T-helper 2 cell (primary cell): ENCODE measurements around the gene ISG20L2.

Experiments used
- DNase-seq, 5 experiments: peaks; one replicate each; pipeline versions ENCODE4 v3.0.0 to v3.0.0-alpha.2; 2012 to 2022

ISG20L2 gene

DNA sequence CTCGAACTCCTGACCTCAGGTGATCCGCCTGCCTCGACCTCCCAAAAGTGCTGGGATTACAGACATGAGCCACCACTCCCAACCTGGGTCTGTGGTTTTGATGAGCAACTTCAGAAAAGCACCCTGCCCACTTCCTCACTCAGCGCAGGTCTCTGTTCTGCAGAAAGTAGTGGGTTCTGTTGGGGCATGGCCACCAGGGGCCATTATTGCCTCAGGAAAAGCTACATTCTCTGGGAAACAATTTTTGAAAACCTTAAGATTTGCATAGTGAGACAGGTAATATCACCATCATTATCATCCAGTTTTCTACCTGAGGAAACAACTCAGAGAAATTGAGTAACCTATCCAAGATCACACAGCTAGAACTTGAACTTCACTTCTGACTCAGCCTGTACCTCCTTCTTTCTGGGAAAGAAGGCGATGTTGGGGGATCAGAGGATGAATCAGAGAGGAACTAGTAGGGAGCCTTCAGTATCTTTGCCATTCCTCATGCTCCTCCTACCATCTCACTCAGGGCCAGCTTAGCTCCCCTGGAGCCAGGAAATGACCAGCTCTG is 44.3 kb downstream of the ISG20L2 start:
- DNase-seq: peak in 1 of 5 experiments; percentile 86

DNA sequence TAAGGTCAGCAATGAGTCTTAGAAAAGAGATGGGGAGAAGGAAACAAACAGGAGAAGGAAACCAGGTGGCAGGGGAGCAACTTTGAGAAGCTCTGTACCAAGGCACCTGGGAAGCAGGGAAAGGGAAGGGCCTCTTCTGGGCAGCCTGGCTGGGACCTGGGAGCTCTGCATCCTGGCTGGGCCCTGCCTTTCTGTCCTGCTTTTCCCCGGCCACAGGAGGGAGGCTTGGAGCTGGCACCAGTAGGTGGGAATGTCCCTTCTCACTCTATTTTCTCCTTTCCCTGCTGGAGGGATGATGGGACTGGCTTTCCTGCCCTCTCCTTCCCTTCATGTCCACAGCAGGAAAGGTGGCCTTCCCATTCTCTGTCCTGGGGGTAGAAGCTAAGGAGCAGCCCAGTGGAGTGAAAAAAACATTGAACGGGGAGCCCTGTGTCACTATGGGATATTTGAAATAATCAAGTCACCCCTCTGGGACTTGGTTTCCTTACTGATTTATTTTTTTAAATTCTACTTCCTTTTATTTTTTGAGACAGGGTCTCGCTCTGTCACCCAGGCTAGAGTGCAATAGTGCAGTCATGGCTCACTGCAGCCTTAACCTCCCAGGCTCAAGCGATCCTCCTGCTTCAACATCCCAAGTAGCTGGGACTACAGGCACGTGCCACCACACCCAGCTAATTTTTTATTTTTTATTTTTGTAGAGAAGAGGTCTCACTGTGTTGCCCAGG is 46.2 kb downstream of the ISG20L2 start:
- no peak for DNase-seq

DNA sequence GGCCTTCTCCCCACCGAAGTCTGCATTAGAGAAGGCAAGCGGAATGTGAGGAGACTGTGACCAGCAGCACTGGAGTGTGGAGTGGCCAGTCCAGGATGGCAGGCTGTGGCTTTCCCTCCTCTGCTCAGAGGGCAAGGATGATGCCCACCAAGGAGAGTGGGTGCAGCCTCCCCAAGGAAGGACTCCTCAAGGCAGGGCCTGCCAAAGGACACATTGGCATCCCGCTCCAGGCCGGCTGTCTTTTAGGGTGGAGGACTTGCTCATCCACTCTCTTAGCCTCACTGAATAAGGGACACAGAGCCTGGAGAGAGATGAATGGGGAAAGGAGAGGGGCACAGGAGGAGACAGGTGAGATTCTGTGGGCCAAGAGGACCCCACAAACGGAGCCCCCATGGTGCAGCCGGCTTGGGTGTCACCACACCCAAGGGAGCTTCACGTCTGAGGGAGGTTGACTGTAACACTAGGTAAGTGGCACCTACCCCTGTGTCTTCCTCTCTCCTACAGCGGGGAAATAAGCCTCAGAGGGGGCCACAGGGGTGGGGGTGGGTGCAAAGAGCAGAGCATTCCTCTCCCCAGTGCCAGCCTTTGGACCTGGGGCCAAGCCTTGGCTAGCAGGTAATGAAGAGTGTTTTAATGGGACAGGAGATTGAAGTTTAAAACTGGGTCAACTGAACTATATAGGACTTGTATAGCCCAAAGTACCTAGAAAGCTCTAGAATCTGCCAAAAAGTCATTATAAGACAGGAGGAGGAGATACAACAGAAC is 47.2 kb downstream of the ISG20L2 start:
- no peak for DNase-seq

DNA sequence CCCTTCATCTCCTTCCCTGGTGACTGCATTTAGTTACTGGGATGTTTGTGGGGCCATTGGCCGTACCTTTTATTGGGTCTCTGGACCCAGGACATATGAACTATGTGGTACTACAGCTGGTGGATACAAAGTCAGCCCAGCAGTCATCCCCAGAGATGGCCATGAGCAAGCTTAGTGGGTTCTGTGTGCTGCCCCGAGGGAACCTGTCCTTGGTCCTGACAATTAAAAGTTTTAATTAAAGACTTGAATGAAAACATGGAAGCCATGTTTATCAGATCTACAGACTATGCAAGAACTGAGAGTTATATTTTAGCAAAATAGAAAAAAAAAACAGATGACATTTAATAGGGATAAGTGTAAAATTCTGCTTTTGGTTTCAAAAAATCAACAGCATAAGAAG is 48.5 kb downstream of the ISG20L2 start:
- no peak for DNase-seq

DNA sequence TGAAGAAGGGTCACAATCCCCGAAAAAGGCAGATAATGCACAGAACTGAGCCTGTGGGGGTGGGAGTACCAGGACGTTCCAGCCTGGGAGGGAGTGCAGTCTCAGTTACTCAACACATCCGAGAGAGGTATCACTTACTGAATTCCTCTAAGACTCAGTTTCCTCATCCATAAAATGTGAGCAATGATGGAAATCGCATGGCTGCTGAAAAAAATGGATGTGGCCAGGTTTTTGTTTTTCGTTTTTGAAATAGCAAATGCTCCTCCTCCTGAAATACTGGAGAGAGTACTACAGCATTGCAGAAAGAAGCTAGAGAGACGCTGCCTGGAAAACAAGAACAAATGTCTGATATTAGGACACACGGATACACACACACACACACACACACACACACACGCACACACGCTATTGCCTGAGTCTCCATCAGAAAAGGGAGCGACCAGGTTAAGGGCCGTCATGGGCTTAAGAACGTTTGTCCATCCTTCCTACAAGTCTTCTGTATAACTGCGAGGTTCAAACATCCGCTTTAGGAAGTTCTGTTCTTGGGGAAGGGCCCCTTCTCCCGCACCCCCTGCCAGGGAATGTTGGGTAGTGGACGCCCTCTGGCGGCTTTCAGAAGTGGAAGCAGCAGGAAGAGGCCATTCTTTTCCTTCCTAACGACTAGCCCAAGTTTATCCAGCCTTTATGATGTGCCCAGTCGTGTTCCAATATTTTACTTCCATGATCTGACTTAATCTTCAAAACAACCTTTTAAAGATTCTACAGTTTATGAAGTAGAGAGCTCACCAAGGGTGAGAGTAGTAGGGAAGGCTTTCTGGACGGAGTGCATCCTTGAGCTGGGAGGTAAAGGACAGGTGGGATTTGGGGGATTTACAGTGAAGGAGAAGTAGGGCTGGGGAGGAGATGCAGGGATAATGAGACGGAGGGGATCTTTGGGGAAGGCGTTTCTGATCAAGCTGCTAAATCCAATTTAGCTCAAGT is 50.7 kb downstream of the ISG20L2 start:
- peak in 1 of 5 experiments; percentile 51 for DNase-seq

DNA sequence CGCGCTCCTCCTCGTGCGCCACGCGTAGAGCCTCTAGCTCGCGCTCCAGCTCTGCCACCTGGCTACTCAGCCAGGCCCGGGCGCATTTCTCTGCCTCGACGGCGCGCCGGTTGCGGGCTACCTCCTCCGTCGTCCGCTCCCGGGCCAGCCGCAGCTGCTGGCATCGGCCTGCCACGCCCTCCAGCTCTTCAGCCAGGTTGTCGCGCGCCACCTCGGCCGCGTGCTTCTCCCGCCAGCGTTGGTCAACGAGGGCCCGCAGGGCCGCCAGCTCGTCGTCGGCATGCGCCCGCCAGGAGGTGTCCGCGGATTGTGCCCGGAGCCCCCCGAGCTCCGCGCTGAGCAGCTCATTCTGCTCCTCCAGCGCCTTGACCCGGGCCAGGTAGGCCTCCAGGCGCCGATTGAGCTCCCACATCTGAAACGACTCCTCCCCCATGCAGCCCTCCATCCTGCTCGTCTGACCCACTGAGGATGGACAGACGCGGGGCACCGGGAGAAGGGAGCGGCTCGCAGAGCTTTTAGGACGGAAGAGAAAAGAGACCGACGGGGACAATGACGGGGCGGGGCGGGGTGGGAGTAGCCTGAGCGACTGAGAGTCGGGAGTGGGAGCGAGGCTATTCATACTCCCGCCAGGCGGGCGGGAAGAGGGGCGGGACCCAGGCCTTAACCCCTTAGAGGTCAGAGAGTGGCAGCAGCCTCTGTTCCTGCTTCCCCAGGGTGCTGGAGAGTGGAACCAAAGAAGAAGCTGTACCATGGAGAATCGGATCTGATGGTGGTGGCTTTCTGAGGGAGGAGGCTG is 51.5 kb downstream of the ISG20L2 start, which contains the start of gene NES:
Gene NES, minus strand, starts transcription at position 588 of the 796 bp plus-strand sequence. Its CDS starts 143 bp downstream, at position 445.
- DNase-seq: no peak

DNA sequence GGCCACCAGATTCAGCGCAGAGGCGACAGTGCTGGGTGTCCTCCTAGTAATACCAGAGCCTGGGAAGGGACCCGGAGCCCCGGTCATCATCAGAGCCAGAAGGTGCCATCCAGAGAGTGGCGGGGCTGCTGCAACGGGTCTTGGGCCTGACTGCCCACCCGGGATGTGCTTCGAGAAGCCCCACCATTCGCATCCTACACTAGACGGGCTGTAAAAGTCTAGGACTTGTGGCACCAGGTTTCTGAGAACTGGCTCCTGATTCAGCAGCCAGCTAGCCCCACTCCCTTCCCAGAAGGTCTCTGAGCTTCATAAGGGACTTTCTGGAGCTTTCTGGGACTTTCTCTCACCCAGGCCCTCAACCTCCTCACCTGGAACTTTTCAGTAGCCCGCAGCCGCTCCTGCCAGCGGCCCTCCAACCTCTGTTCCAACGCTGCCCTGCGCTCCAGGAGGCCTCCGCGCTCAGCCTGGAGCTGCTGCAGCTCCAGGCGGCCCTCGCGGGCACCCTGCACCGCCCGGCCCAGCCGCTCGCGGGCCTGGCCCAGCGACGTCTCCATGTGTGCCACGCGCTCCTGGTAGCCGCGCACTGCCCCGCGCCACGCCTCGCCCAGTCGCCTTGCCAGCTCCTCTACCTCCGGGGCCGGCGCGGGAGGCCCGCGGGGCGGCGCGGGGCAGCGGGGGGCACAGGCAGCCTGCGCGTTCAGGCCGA is 52.3 kb downstream of the ISG20L2 start:
- no peak for DNase-seq

DNA sequence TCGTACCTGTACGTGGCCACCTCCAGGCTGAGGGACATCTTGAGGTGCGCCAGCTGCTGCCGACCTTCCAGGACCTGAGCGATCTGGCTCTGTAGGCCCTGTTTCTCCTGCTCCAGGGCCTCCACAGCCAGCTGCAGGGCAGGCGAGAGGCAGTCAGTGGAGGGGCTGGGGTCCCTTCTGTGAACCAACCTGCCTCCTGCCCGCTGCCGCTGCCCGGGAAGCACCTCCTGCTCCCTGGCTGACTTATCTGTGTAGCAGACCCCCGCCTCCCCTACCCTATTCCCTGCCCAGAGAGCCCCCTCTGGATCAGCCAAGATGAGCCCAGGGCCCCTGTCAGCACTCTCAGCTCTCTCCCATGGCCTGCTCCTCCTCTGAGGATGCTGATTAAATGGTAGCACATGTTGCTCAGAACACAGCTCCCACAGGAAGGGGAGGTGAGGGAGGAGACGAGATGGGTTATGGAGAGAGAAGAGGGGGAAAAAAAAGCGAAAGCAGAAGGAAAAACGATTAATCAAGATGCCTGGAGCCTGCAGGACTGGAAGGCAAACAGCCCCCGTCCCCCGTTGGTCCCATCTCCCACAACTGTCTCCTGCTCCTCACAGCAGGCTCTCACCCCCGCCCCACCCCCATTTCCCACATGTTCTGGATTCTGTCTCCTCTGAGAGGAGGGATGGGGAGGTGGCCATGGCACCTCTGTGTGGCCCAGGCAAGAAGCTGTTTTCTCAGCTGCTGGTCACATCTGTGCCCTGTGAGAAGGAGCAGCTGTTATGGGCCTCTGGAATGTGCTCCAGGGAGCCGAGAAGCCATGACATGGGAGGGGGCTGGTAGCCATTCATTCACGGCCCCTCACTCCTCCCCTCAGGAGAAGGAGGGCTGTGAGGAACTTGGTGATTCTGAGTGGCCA is 53.1 kb downstream of the ISG20L2 start:
- DNase-seq: no peak

DNA sequence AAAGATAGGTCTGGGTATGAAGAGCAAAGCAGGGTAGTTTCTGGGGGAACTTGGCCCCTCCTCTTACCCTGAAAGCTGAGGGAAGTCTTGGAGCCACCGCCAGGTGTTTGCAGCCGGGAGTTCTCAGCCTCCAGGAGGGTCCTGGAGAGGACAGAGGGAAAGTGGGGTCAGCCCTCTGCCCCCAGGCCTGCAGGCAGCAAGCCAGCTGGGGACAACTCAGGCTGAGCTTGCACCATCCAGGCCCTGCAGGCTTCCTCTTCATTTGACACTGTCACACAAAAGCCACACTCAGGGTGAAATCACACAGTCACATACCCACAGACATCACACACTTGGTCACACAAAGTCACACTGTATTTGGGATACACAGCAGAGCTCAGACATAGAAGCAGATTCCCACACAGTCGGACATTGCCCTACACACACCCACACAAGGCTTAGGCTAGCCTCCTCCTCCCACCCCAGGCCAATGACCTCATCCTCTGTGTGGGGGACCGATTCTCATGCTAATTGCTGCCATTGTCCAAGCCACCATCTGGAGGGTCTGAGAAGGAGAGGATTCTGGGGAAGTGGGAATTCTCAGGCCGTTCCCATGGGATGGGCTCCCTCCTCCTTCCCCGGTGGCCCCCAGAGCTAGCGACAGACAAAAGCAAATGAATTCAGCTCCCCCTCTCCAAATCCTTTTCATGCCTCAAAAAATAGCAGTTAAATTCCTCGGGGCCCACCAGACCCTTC is 55.0 kb downstream of the ISG20L2 start:
- DNase-seq: no peak
